H9 (cell line): ENCODE results near the gene PTPA. TPM values are rescaled to one million over a fixed set of nuclear protein-coding genes. Genes with fewer than 3 reads are reported as not detected.

Source experiments
- DNase-seq: peaks from one replicate; pipeline ENCODE4 v3.0.0-alpha.2; 2017
- H2AFZ ChIP-seq: one replicate; pipeline ENCODE4 v1.6.1; 2013; ENCODE audit warnings: mild to moderate bottlenecking, low read length, control low read depth, moderate library complexity
- H2AK5ac ChIP-seq: 2 replicates; pipeline ENCODE4 v1.6.1; 2013; ENCODE audit warnings: low read length, control low read depth, mixed read lengths; ENCODE audit not compliant: insufficient read length
- H2BK120ac ChIP-seq: one replicate; pipeline ENCODE4 v1.6.1; 2013; ENCODE audit warnings: low read depth, mild to moderate bottlenecking, low read length, control low read depth, inconsistent platforms; ENCODE audit not compliant: poor library complexity, severe bottlenecking
- H2BK12ac ChIP-seq: 2 replicates; pipeline ENCODE4 v1.6.1; 2013; ENCODE audit warnings: low read length, control low read depth, mixed read lengths, low read depth; ENCODE audit not compliant: insufficient read length
- H2BK15ac ChIP-seq: 2 replicates; pipeline ENCODE4 v1.6.1; 2013; ENCODE audit warnings: low read depth, low read length, control low read depth
- H2BK20ac ChIP-seq: one replicate; pipeline ENCODE4 v1.6.1; 2013; ENCODE audit warnings: low read depth, mild to moderate bottlenecking, low read length, control low read depth, inconsistent platforms; ENCODE audit not compliant: poor library complexity, severe bottlenecking
- H2BK5ac ChIP-seq: 2 replicates; pipeline ENCODE4 v1.6.1; 2013; ENCODE audit warnings: low read length, control low read depth, mixed read lengths; ENCODE audit not compliant: insufficient read length
- H3K14ac ChIP-seq: 2 replicates; pipeline ENCODE4 v1.6.1; 2013; ENCODE audit warnings: low read length, control low read depth; ENCODE audit not compliant: insufficient read depth
- H3K18ac ChIP-seq: 2 replicates; pipeline ENCODE4 v1.6.1; 2013; ENCODE audit warnings: low read depth, mild to moderate bottlenecking, mixed read lengths, low read length, control low read depth; ENCODE audit not compliant: insufficient read length
- H3K23ac ChIP-seq: 2 replicates; pipeline ENCODE4 v1.6.1; 2013; ENCODE audit warnings: low read length, control low read depth, mixed read lengths, low read depth; ENCODE audit not compliant: insufficient read length
- H3K23me2 ChIP-seq: 2 replicates; pipeline ENCODE4 v1.6.1; 2013; ENCODE audit warnings: low read depth, mild to moderate bottlenecking, mixed read lengths, low read length, control low read depth; ENCODE audit not compliant: insufficient read length, poor library complexity, severe bottlenecking
- H3K27ac ChIP-seq: 2 replicates; pipeline ENCODE4 v1.5.1; 2013; ENCODE audit warnings: low read length, control low read depth, mixed read lengths, low read depth; ENCODE audit not compliant: insufficient read length
- H3K27me3 ChIP-seq: 2 replicates; pipeline ENCODE4 v1.6.1; 2013; ENCODE audit warnings: low read length, control low read depth, inconsistent platforms; ENCODE audit not compliant: insufficient read depth
- H3K4ac ChIP-seq: 2 replicates; pipeline ENCODE4 v1.6.1; 2013; ENCODE audit warnings: low read depth, mild to moderate bottlenecking, control low read depth, inconsistent platforms, low read length, moderate library complexity
- H3K4me1 ChIP-seq: 2 replicates; pipeline ENCODE4 v1.6.1; 2013; ENCODE audit warnings: low read length, control low read depth, inconsistent platforms; ENCODE audit not compliant: insufficient read depth
- H3K4me2 ChIP-seq: 2 replicates; pipeline ENCODE4 v1.6.1; 2013; ENCODE audit warnings: low read length, control low read depth, mixed read lengths; ENCODE audit not compliant: insufficient read length, insufficient read depth
- H3K56ac ChIP-seq: 2 replicates; pipeline ENCODE4 v1.6.1; 2013; ENCODE audit warnings: low read depth, mild to moderate bottlenecking, mixed read lengths, low read length, control low read depth; ENCODE audit not compliant: insufficient read length
- H3K79me1 ChIP-seq: 2 replicates; pipeline ENCODE4 v1.6.1; 2013; ENCODE audit warnings: low read depth, mild to moderate bottlenecking, moderate library complexity, low read length, control low read depth, inconsistent platforms; ENCODE audit not compliant: insufficient read depth, poor library complexity, severe bottlenecking
- H3K79me2 ChIP-seq: 2 replicates; pipeline ENCODE4 v1.6.1; 2013; ENCODE audit warnings: low read length, control low read depth, inconsistent platforms; ENCODE audit not compliant: insufficient read depth
- H3K9ac ChIP-seq: 2 replicates; pipeline ENCODE4 v1.6.1; 2013; ENCODE audit warnings: low read length, control low read depth, mixed read lengths; ENCODE audit not compliant: insufficient read length; ENCODE audit errors: extremely low read depth
- H3K9me3 ChIP-seq: one replicate; pipeline ENCODE4 v1.6.1; 2013; ENCODE audit warnings: low read depth, low read length, inconsistent platforms; ENCODE audit not compliant: control insufficient read depth
- H3T11ph ChIP-seq: one replicate; pipeline ENCODE4 v1.6.1; 2013; ENCODE audit warnings: mild to moderate bottlenecking, low read length, control low read depth, inconsistent platforms
- H4K20me1 ChIP-seq: one replicate; pipeline ENCODE4 v1.6.1; 2013; ENCODE audit not compliant: control insufficient read depth, insufficient read length, insufficient read depth
- H4K5ac ChIP-seq: 2 replicates; pipeline ENCODE4 v1.6.1; 2013; ENCODE audit warnings: low read depth, mild to moderate bottlenecking, mixed read lengths, low read length, control low read depth; ENCODE audit not compliant: insufficient read length
- H4K8ac ChIP-seq: replicated peaks from 2 replicates; pipeline ENCODE4 v1.6.1; 2013; ENCODE audit warnings: low read length, control low read depth, mixed read lengths, low read depth; ENCODE audit not compliant: insufficient read length
- H4K91ac ChIP-seq: 2 replicates; pipeline ENCODE4 v1.6.1; 2013; ENCODE audit warnings: low read depth, mild to moderate bottlenecking, moderate library complexity, mixed read lengths, low read length, control low read depth; ENCODE audit not compliant: insufficient read length
- H3K27ac Mint-ChIP-seq, 3 experiments: 2 replicates in 2 of 3; 3 replicates in 1 of 3; pipeline ENCODE4 v1.8.0; 2020 to 2021; ENCODE audit warnings: mixed read lengths in 3 of 3, mild to moderate bottlenecking in 1 of 3, moderate library complexity in 1 of 3
- H3K27me3 Mint-ChIP-seq: 2 replicates; pipeline ENCODE4 v1.8.0; 2021; ENCODE audit warnings: low read depth, mild to moderate bottlenecking, moderate library complexity, mixed read lengths
- H3K36me3 Mint-ChIP-seq, 3 experiments: 2 replicates in 2 of 3; 3 replicates in 1 of 3; pipeline ENCODE4 v1.8.0; 2020 to 2021; ENCODE audit warnings: low read depth in 3 of 3, mixed read lengths in 3 of 3; ENCODE audit not compliant: insufficient read depth in 1 of 3
- H3K4me1 Mint-ChIP-seq, 2 experiments: 2 replicates each; pipeline ENCODE4 v1.8.0; 2020; ENCODE audit warnings: mixed read lengths in 2 of 2
- H3K4me3 Mint-ChIP-seq, 2 experiments: 2 replicates in 1 of 2; 3 replicates in 1 of 2; pipeline ENCODE4 v1.8.0; 2020 to 2021; ENCODE audit warnings: mild to moderate bottlenecking in 2 of 2, mixed read lengths in 2 of 2, moderate library complexity in 1 of 2
- H3K9me3 Mint-ChIP-seq, 2 experiments: 2 replicates in 1 of 2; 3 replicates in 1 of 2; pipeline ENCODE4 v1.8.0; 2020; ENCODE audit warnings: mild to moderate bottlenecking in 2 of 2, mixed read lengths in 2 of 2, moderate library complexity in 1 of 2
- CTCF ChIP-seq: fragments of 200-600 bp; sonication (generic); conservative IDR thresholded peaks from 3 replicates; pipeline ENCODE4 v1.8.0; 2021; ENCODE audit warnings: antibody characterized with exemption, mild to moderate bottlenecking
- WGBS: extraction: QIAGEN DNeasy Blood & Tissue Kit; methylation state at CpG from one replicate; pipeline ENCODE4 v1.1.7; 2013; ENCODE audit warnings: missing lambda C conversion rate, low lambda C conversion rate, mixed read lengths; ENCODE audit not compliant: insufficient read length; ENCODE audit errors: extremely low coverage; 5-methylcytosine and 5-hydroxymethylcytosine counted together
- total RNA-seq: library from RNA; stranded (reverse); gene quantifications from 2 replicates; pipeline ENCODE4 v1.2.1, GENCODE V29; 2021

PTPA gene
- total RNA-seq, 1 experiment from 2014 or later: 145 TPM

GRCh38 chr9:129150672-129151211 lies 39.5 kb downstream of the PTPA start:
- H4K8ac ChIP-seq: no peak overlapping the region
- H2BK15ac ChIP-seq: no peak overlapping the region
- H3K27ac ChIP-seq: no peak overlapping the region
- peaks cover 7 to 12% of the 10 kb centered on the region in 2 experiments for H3K4me1 Mint-ChIP-seq
- H3K4me2 ChIP-seq: no peak overlapping the region
- no peak overlapping the region for H4K5ac ChIP-seq
- H3K9ac ChIP-seq: no peak overlapping the region
- no peak overlapping the region for H2BK120ac ChIP-seq
- H3K4me3 Mint-ChIP-seq: no peak overlapping the region
- no peak overlapping the region for H2AFZ ChIP-seq
- no peak overlapping the region for H3K23ac ChIP-seq
- no peaks in the 10 kb centered on the region for H3K27me3 ChIP-seq
- no peak overlapping the region for H2BK20ac ChIP-seq
- no peak for DNase-seq
- no peaks in the 10 kb centered on the region for H3K9me3 Mint-ChIP-seq
- no peak for TF ChIP-seq CTCF
- no peaks in the 10 kb centered on the region for H3K9me3 ChIP-seq
- no peak overlapping the region for H2BK5ac ChIP-seq
- no peak overlapping the region for H3K56ac ChIP-seq
- H4K20me1 ChIP-seq: no peaks in the 10 kb centered on the region
- H3K14ac ChIP-seq: no peak overlapping the region
- H3T11ph ChIP-seq: no peak overlapping the region
- H3K4ac ChIP-seq: no peak overlapping the region
- no peak overlapping the region for H3K18ac ChIP-seq
- H2AK5ac ChIP-seq: no peak overlapping the region
- H3K79me2 ChIP-seq: no peaks in the 10 kb centered on the region
- H3K79me1 ChIP-seq: no peaks in the 10 kb centered on the region
- no peaks in the 10 kb centered on the region for H3K23me2 ChIP-seq
- no peaks in the 10 kb centered on the region for H3K27me3 Mint-ChIP-seq
- H3K36me3 Mint-ChIP-seq: peaks cover 9 to 34% (median 26%) of the 10 kb centered on the region in 3 experiments; a peak in 6 of 7 replicates
- H3K27ac Mint-ChIP-seq: peak overlapping the region in 2 of 3 experiments; percentile 50 to 76; a peak in 3 of 7 replicates
- no CpG with 5 or more reads among the region's 18 CpGs for WGBS
- H3K4me1 ChIP-seq: peaks cover 4% of the 10 kb centered on the region; the same call in 1 of the 2 replicates
- no peak overlapping the region for H2BK12ac ChIP-seq
- no peak overlapping the region for H4K91ac ChIP-seq
